Mesenchymal stem cell (in vitro differentiated cells and primary cell): ENCODE measurements around the gene CAT.
A peak's percentile ranks its signal among the peaks of the same experiment; 100 is the strongest.

ENCODE experiments used
- DNase-seq: peaks from one replicate; pipeline ENCODE4 v3.0.0-alpha.2; 2013
- H2AFZ ChIP-seq: one replicate; pipeline ENCODE4 v1.6.1; 2013; ENCODE audit warnings: low read depth, mild to moderate bottlenecking, control low read depth, inconsistent platforms, low read length, moderate library complexity
- H2AK5ac ChIP-seq: 2 replicates; pipeline ENCODE4 v1.6.1; 2013; ENCODE audit warnings: low read length, moderate library complexity, mild to moderate bottlenecking, inconsistent platforms; ENCODE audit not compliant: severe bottlenecking
- H2BK120ac ChIP-seq: one replicate; pipeline ENCODE4 v1.6.1; 2013; ENCODE audit warnings: low read depth, mild to moderate bottlenecking, inconsistent platforms, low read length, moderate library complexity
- H2BK12ac ChIP-seq, 2 experiments: one replicate each; pipeline ENCODE4 v1.6.1; 2013; ENCODE audit warnings: inconsistent platforms in 2 of 2, low read length in 2 of 2, mild to moderate bottlenecking in 2 of 2, moderate library complexity in 2 of 2, control low read depth in 1 of 2
- H2BK15ac ChIP-seq: one replicate; pipeline ENCODE4 v1.6.1; 2013; ENCODE audit warnings: mild to moderate bottlenecking, low read depth, inconsistent platforms; ENCODE audit not compliant: poor library complexity, severe bottlenecking
- H2BK5ac ChIP-seq: 2 replicates; pipeline ENCODE4 v1.6.1; 2013; ENCODE audit warnings: low read depth, mild to moderate bottlenecking, low read length, control low read depth, inconsistent platforms; ENCODE audit not compliant: poor library complexity, severe bottlenecking
- H3K14ac ChIP-seq, 2 experiments: one replicate each; pipeline ENCODE4 v1.6.1; 2013; ENCODE audit warnings: inconsistent platforms in 2 of 2, low read length in 2 of 2, control low read depth in 1 of 2, mild to moderate bottlenecking in 1 of 2, moderate library complexity in 1 of 2
- H3K18ac ChIP-seq, 2 experiments: one replicate each; pipeline ENCODE4 v1.6.1; 2013; ENCODE audit warnings: inconsistent platforms in 2 of 2, low read length in 2 of 2, control low read depth in 1 of 2, low read depth in 1 of 2, mild to moderate bottlenecking in 1 of 2
- H3K23ac ChIP-seq, 2 experiments: one replicate each; pipeline ENCODE4 v1.6.1; 2013; ENCODE audit warnings: inconsistent platforms in 2 of 2, low read length in 2 of 2, mild to moderate bottlenecking in 2 of 2, moderate library complexity in 2 of 2, control low read depth in 1 of 2
- H3K27ac ChIP-seq: 2 replicates; pipeline ENCODE4 v1.5.1; 2013; ENCODE audit warnings: mild to moderate bottlenecking, moderate library complexity, low read length, control low read depth, inconsistent platforms; ENCODE audit not compliant: poor library complexity, severe bottlenecking
- H3K27me3 ChIP-seq, 2 experiments: 2 replicates each; pipeline versions ENCODE4 v1.6.1 to v1.7.0; 2013; ENCODE audit warnings: low read length in 2 of 2, mild to moderate bottlenecking in 2 of 2, moderate library complexity in 2 of 2, control low read depth in 1 of 2, inconsistent platforms in 1 of 2; ENCODE audit not compliant: control insufficient read depth in 1 of 2, insufficient read depth in 1 of 2
- H3K36me3 ChIP-seq, 2 experiments: 2 replicates each; pipeline versions ENCODE4 v1.6.1 to v1.7.0; 2013; ENCODE audit warnings: low read length in 2 of 2, control low read depth in 1 of 2, inconsistent platforms in 1 of 2, low read depth in 1 of 2, mild to moderate bottlenecking in 1 of 2; ENCODE audit not compliant: insufficient read depth in 2 of 2, control insufficient read depth in 1 of 2
- H3K4ac ChIP-seq, 2 experiments: one replicate each; pipeline ENCODE4 v1.6.1; 2013; ENCODE audit warnings: inconsistent platforms in 2 of 2, low read length in 2 of 2, mild to moderate bottlenecking in 2 of 2, moderate library complexity in 2 of 2, control low read depth in 1 of 2, low read depth in 1 of 2
- H3K4me1 ChIP-seq: 2 replicates; pipeline ENCODE4 v1.6.1; 2013; ENCODE audit warnings: low read depth, low read length, control low read depth; ENCODE audit not compliant: control insufficient read depth, insufficient read depth
- H3K4me2 ChIP-seq: 2 replicates; pipeline ENCODE4 v1.6.1; 2013; ENCODE audit warnings: low read length, mild to moderate bottlenecking, inconsistent platforms; ENCODE audit not compliant: poor library complexity, severe bottlenecking
- H3K4me3 ChIP-seq, 2 experiments: 2 replicates each; pipeline versions ENCODE4 v1.5.1 to v1.7.0; 2013; ENCODE audit warnings: low read length in 2 of 2, mild to moderate bottlenecking in 2 of 2, control low read depth in 1 of 2, low read depth in 1 of 2; ENCODE audit not compliant: insufficient read depth in 1 of 2
- H3K79me1 ChIP-seq: replicated peaks from 2 replicates; pipeline ENCODE4 v1.6.1; 2013; ENCODE audit warnings: mild to moderate bottlenecking, control low read depth, low read length, inconsistent platforms; ENCODE audit not compliant: poor library complexity, severe bottlenecking
- H3K9ac ChIP-seq: 2 replicates; pipeline ENCODE4 v1.7.0; 2013; ENCODE audit warnings: mild to moderate bottlenecking, low read length, moderate library complexity
- H3K9me3 ChIP-seq: 2 replicates; pipeline ENCODE4 v1.7.0; 2013; ENCODE audit warnings: mild to moderate bottlenecking, low read length; ENCODE audit not compliant: control insufficient read depth
- H4K8ac ChIP-seq: one replicate; pipeline ENCODE4 v1.6.1; 2013; ENCODE audit warnings: inconsistent platforms, mild to moderate bottlenecking, low read length, moderate library complexity
- H4K91ac ChIP-seq: one replicate; pipeline ENCODE4 v1.6.1; 2013; ENCODE audit warnings: mild to moderate bottlenecking, low read length, inconsistent platforms
- WGBS: methylation state at CpG from one replicate; pipeline ENCODE4 v1.1.7; 2013; ENCODE audit warnings: mixed read lengths; 5-methylcytosine and 5-hydroxymethylcytosine counted together

CAT gene

DNA sequence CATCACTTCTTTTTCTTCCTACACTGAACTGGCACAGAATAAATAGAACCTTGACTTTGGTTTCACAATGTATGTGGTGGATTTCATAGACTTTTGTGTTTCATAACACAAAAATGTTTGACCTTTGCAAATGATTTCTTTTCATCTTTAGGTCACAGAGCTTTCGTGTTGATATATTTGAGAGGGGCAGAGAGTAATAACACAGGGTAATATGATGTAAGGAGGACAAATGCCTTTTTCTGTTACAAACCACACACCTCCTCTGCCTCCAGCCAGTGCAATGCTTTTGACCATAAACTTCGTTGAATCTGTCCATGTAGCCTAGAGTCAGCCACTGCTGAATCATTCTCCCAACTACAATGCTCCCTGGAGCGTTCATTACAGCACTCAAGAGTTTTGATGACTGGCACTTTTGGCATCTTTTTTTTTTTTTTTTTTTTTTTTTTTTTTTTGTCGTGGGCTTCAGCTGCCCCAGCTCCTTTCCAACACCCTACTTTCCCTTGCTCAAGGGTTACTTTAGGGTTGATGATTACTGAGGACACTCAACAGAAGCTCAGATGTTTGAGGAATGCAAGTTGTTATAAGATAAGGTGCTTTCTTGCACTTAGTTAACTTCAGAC lies 11.4 kb upstream of the CAT start:
- Histone ChIP-seq H3K14ac (no peak overlapping the region), H2BK120ac (no peak overlapping the region), H3K4me3 (no peak overlapping the region), H2AK5ac (no peak overlapping the region), H3K79me1 (no peaks in the 10 kb centered on the region), H3K27ac (peak overlapping the region; percentile 29), H4K91ac (no peak overlapping the region), H2BK12ac (no peak overlapping the region), H3K4me2 (no peak overlapping the region), H4K8ac (no peak overlapping the region), H3K27me3 (no peaks in the 10 kb centered on the region), H3K36me3 (no peaks in the 10 kb centered on the region), H3K18ac (no peak overlapping the region), H3K4ac (no peak overlapping the region), H2BK15ac (no peak overlapping the region), H3K9me3 (no peaks in the 10 kb centered on the region), H3K23ac (no peak overlapping the region), H3K4me1 (peaks cover 3% of the 10 kb centered on the region), H3K9ac (peak overlapping the region; percentile 76), H2AFZ (no peak overlapping the region), H2BK5ac (no peak overlapping the region)
- 60% methylated on average over 2 of the region's 4 CpGs for WGBS
- peak; percentile 13 for DNase-seq

DNA sequence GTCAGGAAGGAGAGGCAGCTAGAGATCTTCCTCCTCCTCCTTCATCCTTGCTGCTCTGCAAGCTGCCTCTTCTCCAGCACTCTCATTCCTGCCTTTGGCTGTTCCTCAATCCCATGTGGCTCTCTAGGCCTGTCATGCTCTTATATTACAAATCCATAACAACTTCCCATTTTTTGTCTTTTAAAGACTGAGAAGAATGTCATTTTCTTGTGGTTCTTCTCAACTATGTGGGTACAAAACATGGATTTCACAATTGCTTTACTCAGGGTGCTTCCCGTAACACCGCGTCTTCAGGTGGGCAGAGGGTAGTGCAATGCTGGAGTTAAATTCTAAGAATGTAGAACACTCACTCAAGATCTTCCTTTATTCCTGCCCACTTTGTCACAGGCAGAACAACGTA lies 6.8 kb upstream of the CAT start:
- Histone ChIP-seq H2BK120ac (no peak overlapping the region), H3K9ac (no peak overlapping the region), H3K4me3 (no peak overlapping the region), H3K79me1 (no peaks in the 10 kb centered on the region), H3K27me3 (no peaks in the 10 kb centered on the region), H2AK5ac (no peak overlapping the region), H3K36me3 (no peaks in the 10 kb centered on the region), H3K18ac (no peak overlapping the region), H3K4ac (no peak overlapping the region), H3K27ac (no peak overlapping the region), H3K14ac (no peak overlapping the region), H4K91ac (no peak overlapping the region), H3K4me2 (no peak overlapping the region), H3K4me1 (peaks cover 2% of the 10 kb centered on the region), H2AFZ (no peak overlapping the region), H3K9me3 (no peaks in the 10 kb centered on the region), H4K8ac (no peak overlapping the region), H2BK15ac (no peak overlapping the region), H2BK12ac (no peak overlapping the region), H3K23ac (no peak overlapping the region), H2BK5ac (no peak overlapping the region)
- DNase-seq: no peak
- WGBS: 97% methylated on average over 4 of the region's 4 CpGs

DNA sequence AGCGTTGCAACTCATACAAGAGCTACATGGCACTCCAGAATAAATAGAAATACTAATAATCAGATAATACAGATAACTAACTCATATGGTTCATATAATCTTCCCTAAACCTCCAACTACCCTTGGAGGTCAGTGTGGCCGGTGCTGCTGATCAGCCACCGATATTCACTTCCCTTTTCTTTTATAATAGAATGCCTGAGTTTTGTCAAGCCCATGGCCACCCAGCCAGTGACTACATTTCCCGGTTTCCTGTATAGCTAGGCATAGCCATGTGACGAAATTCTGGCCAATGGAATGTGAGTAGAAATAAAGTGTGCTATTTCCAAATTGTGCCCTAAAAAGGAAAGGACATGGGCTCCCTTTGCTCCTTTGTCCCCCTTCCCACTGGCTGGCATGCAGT lies 5.9 kb upstream of the CAT start:
- Histone ChIP-seq H3K36me3 (no peaks in the 10 kb centered on the region), H3K79me1 (no peaks in the 10 kb centered on the region), H3K27me3 (no peaks in the 10 kb centered on the region), H2AFZ (no peak overlapping the region), H3K23ac (no peak overlapping the region), H2BK15ac (no peak overlapping the region), H2BK12ac (no peak overlapping the region), H3K9me3 (no peaks in the 10 kb centered on the region), H3K4me1 (peaks cover 2% of the 10 kb centered on the region), H3K4me2 (no peak overlapping the region), H2BK5ac (no peak overlapping the region), H3K4ac (no peak overlapping the region), H4K91ac (no peak overlapping the region), H3K4me3 (no peak overlapping the region), H3K18ac (no peak overlapping the region), H3K27ac (no peak overlapping the region), H2BK120ac (no peak overlapping the region), H2AK5ac (no peak overlapping the region), H3K14ac (no peak overlapping the region), H3K9ac (no peak overlapping the region), H4K8ac (no peak overlapping the region)
- DNase-seq: no peak
- 89% methylated on average over 5 of the region's 5 CpGs for WGBS

- H3K4me2 ChIP-seq: no peak overlapping the region
- H3K4me1 ChIP-seq: peaks cover 2% of the 10 kb centered on the region
- H3K79me1 ChIP-seq: no peaks in the 10 kb centered on the region
- H2AK5ac ChIP-seq: no peak overlapping the region
- H4K8ac ChIP-seq: no peak overlapping the region
- no peak overlapping the region for H2AFZ ChIP-seq
- no peaks in the 10 kb centered on the region for H3K9me3 ChIP-seq
- H2BK5ac ChIP-seq: no peak overlapping the region
- WGBS: 92% methylated on average over 3 of the region's 3 CpGs
- no peak for DNase-seq
- H3K23ac ChIP-seq: no peak overlapping the region
- H2BK12ac ChIP-seq: no peak overlapping the region
- no peak overlapping the region for H2BK15ac ChIP-seq
- no peak overlapping the region for H3K18ac ChIP-seq
- no peak overlapping the region for H4K91ac ChIP-seq
- H3K4ac ChIP-seq: no peak overlapping the region
- H3K36me3 ChIP-seq: no peaks in the 10 kb centered on the region
- no peaks in the 10 kb centered on the region for H3K27me3 ChIP-seq
- no peak overlapping the region for H3K14ac ChIP-seq
- H3K9ac ChIP-seq: no peak overlapping the region
- no peak overlapping the region for H2BK120ac ChIP-seq
- no peak overlapping the region for H3K27ac ChIP-seq
- no peak overlapping the region for H3K4me3 ChIP-seq
Measured at GRCh38 chr11:34433899-34434298, 4.8 kb upstream of the CAT start.
